Heart left ventricle (tissue), 13 donors: ENCODE measurements around the gene RUNX3.

Source experiments
- POLR2A ChIP-seq, 2 donors: fragments of 450-650 bp; IDR thresholded peaks; one replicate each; pipeline ENCODE4 v1.6.1; 2017; ENCODE audit warnings: antibody characterized with exemption in 2 of 2, mild to moderate bottlenecking in 2 of 2, moderate library complexity in 2 of 2
- TF ChIP-seq, protein P1 (sequence below), 12 donors: fragments of 200-600 bp; sonication (generic) in 4 of 12; IDR thresholded peaks; one replicate each; pipeline versions ENCODE4 v1.5.0 to v1.8.0; 2018 to 2022; ENCODE audit warnings: antibody characterized with exemption in 12 of 12, mild to moderate bottlenecking in 5 of 12
- donor health status: ischemic (EF 13 %, LVEDD 7.1; RV severe dilation, severe dysfunction).
- donor health status: DM: no; HTN: yes; CAD: no.
- donor health status: DM: no; HTN: no; CAD: no.
- donor health status: ischemic (EF 25% LVEDD 6.9; RV normal size, moderate dysfunction).
- donor health status: ischemic (EF 25% LVEDD 5.7; RV mildly dilated, moderate dysfunction).
- donor health status: ischemic (EF 35%, LVEDD 5.7; RV mildly dilated, moderate dysfunction).
- donor health status: nonischemic (EF 11% LVEDD 7.7; RV severe dilation, severe dysfunction).
- donor health status: DM: yes; HTN: yes; CAD: no.
- donor health status: PGD.
- donor health status: ischemic (EF 29% LVEDD 5.4; RV normal size, mild dysfunction).
- donor health status: nonischemic (EF 23%, LVEDD 6.1; RV moderate dilation, normal function).

DNA sequence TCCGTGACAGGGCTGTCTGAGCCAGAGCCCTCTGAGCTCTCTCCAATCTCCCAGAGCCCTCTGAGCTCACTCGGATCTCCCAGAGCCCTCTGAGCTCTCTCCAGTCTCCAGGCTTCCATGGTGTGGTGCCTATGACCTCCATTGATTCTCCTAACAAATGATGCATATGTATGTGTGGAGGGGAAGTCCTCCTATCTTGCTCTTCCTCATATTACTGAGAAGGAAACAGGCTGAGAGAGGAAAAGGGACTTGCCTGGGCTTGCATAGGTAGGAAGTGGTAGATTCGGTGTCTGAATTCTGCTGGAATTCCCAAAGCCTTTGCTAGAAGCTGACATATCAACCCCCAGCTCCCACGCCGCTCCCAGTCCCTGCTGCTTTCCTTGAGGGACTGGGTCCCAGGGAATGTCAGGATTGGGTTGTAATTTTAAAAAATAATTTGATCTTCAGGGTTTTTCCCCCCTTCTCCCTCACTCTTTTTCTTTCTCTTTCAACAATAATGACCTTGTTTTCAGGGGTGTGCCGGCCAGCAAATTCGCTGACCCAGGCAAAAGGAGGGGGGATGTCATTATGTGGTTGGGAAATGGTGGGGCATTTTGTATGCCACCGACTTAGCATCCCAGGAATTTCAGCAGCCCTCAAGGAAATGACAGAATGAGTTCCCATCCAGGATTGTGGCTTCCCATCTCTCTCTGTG is 42.3 kb upstream of the RUNX3 start:
- TF ChIP-seq, protein P1, sequence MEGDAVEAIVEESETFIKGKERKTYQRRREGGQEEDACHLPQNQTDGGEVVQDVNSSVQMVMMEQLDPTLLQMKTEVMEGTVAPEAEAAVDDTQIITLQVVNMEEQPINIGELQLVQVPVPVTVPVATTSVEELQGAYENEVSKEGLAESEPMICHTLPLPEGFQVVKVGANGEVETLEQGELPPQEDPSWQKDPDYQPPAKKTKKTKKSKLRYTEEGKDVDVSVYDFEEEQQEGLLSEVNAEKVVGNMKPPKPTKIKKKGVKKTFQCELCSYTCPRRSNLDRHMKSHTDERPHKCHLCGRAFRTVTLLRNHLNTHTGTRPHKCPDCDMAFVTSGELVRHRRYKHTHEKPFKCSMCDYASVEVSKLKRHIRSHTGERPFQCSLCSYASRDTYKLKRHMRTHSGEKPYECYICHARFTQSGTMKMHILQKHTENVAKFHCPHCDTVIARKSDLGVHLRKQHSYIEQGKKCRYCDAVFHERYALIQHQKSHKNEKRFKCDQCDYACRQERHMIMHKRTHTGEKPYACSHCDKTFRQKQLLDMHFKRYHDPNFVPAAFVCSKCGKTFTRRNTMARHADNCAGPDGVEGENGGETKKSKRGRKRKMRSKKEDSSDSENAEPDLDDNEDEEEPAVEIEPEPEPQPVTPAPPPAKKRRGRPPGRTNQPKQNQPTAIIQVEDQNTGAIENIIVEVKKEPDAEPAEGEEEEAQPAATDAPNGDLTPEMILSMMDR (IDR thresholded peaks at IDR 0.05), result no peak
- TF ChIP-seq POLR2A (IDR thresholded peaks at IDR 0.05), result no peak
